Spleen (tissue), 7 donors: Measurements from ENCODE around the gene EI24.

Experiments
- POLR2A ChIP-seq, 3 donors: fragments of 450-650 bp; IDR thresholded peaks; one replicate each; pipeline ENCODE4 v1.5.1; 2017; ENCODE audit warnings: antibody characterized with exemption in 3 of 3, mild to moderate bottlenecking in 1 of 3
- POLR2AphosphoS5 ChIP-seq, 3 donors: sonication (generic); formaldehyde crosslinking; IDR thresholded peaks; one replicate each; pipeline ENCODE4 v1.5.1; 2017; ENCODE audit warnings: antibody characterized with exemption in 3 of 3
- TF ChIP-seq, protein P1 (sequence below), 11 experiments: fragments of 200-600 bp in 7 of 11; fragments of 450-650 bp in 4 of 11; sonication (generic) in 4 of 11; IDR thresholded peaks in 8 of 11; conservative IDR thresholded peaks in 3 of 11; 1 replicate in 7 of 11; 2 replicates in 4 of 11; pipeline versions ENCODE4 v1.4.0 to v1.8.0; 2016 to 2021; ENCODE audit warnings: antibody characterized with exemption in 11 of 11, inconsistent platforms in 4 of 11, mild to moderate bottlenecking in 1 of 11
- donor health status: DM: no; HTN: no; CAD: no; lungs with moderate emphysema.
- donor health status: DM: no; HTN: no; CAD: no.
- donor health status: DM: no; HTN: no; CAD: no.

DNA sequence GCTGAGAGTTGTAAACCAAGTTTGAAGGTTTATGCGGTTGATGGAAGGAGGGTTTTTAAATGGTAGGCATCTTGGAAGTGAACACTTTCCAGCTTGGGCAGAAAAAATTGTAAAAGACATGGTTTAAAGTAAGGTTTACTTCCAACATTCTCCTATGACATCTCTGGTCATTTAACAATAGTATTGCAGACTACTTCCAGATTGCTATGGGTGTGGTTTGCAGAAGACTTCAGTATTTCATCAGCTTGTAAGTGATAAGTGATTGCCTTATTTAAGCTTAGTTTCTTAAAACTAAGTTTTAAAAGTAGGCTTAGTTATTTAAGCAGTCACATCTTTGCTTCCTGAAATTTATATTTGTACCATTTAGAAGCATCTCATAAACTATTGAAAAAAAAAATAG lies 16.2 kb downstream of the EI24 start:
- no peak for TF ChIP-seq POLR2AphosphoS5 (IDR thresholded peaks at IDR 0.05)
- TF ChIP-seq, protein P1, sequence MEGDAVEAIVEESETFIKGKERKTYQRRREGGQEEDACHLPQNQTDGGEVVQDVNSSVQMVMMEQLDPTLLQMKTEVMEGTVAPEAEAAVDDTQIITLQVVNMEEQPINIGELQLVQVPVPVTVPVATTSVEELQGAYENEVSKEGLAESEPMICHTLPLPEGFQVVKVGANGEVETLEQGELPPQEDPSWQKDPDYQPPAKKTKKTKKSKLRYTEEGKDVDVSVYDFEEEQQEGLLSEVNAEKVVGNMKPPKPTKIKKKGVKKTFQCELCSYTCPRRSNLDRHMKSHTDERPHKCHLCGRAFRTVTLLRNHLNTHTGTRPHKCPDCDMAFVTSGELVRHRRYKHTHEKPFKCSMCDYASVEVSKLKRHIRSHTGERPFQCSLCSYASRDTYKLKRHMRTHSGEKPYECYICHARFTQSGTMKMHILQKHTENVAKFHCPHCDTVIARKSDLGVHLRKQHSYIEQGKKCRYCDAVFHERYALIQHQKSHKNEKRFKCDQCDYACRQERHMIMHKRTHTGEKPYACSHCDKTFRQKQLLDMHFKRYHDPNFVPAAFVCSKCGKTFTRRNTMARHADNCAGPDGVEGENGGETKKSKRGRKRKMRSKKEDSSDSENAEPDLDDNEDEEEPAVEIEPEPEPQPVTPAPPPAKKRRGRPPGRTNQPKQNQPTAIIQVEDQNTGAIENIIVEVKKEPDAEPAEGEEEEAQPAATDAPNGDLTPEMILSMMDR (IDR thresholded peaks at IDR 0.05 in 8 of 11, conservative IDR thresholded peaks at IDR 0.05 in 3 of 11) = no peak
- TF ChIP-seq POLR2A (IDR thresholded peaks at IDR 0.05) = no peak
